ENCODE data around the gene ZFHX3.

ZFHX3 gene

DNA sequence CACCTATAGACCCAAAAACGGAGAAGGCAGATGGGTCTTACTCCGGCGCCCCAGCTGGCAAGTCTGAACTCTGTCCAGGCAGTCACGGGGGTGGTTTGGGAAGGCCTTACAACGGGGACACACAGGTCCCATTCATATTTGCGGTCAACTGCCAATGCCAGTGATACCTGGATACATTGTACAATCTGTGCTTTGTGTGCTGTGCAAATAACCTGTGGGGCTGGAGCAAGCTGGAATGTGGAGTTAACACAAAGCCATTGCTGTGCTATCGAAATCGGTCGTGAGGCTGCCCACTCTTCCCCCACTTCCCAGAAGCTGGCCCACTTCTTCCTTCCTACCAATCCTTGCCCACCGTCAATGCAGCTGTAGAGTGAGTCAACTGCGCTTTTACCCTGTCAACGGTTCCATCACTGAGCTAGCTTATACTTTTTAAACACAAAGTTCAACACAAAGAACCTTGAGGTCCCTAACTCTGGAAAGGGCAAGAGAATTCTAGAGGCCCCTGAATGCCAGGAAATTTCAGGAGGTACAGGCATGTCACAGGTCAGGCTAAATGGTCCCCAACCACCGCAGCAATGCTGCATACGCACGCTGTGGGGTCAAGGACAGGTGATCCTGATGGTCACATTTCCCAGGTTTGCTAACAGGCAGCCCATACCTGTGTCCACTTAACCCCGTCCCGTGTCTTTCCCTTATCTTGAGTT, 122.8 kb downstream of the ZFHX3 start:
- DNase-seq: no peak

DNA sequence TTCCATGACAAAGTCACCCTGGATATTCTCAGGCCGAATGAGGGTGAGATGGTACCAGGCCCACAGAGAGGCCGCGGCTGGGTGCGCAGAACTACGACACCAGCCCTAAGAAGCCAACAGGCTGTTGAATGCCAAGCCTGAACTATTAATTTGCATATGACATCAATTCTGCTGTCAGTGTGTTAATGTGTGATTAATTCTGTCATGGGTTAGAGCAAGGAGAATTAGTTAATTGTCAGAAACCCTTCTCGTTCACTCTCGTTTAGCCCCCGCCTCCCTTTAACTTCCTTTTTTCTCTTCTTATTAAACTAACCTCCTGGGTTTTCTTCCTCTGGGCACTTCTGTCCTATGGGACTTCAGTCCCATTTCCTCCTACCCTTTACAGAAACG, 123.4 kb downstream of the ZFHX3 start:
- no peak for DNase-seq

DNA sequence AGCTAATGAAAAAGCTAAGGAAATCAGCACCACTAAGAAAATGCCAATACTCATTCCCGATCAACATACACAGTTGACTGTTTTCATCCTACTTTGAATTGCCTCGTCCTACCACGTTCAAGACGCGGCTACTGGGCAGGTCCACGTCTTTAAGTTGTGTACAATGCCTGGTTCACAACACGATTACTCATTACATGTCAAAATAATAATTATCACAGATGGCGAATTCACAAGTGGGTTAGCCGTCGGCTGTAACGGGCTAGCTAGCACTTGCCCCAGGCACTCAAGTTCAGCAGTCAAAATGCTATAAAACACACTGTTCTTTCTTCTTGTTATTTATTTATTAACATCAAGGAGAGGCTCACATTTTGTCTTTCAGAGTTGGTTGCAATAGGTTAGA, 124.2 kb downstream of the ZFHX3 start:
- no peak for DNase-seq

DNA sequence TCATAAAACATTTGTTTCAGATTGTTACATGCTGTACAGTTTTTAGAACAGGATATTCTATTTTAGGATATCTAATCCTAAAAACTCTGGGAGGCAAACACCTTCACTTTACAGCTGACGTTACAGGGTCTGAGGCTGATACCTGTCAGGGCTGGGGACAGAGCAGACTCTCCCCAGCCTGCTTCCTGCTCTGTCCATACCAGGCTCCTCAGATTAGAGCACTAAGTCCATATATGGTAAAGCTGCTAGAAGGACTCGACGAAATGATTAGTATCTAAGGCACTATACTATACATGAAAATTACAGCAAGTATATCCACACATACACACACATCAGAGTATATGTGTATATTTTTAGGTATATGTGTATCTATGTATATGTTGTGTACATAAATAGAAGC, 125.2 kb downstream of the ZFHX3 start:
- DNase-seq: no peak

DNA sequence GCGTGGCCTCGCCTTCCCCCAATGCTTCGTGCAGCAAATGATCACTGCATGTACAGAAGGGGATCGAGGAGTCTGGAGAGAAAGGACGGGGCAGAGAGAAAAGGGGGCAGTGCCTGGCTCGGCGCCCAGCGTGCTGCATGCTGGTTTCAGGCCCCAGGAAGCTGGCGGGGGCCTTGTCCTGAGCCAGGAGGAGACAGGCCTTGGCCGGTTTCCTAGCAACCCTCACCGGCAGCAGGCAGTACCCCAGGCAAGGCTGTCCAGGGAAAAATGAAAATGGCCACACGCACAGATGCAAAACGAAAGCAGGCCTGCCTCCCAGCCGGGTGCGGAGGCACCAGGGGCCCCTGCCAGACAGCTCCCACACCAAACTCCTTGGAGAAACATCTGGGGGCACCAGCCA, 126.3 kb downstream of the ZFHX3 start:
- DNase-seq: no peak

DNA sequence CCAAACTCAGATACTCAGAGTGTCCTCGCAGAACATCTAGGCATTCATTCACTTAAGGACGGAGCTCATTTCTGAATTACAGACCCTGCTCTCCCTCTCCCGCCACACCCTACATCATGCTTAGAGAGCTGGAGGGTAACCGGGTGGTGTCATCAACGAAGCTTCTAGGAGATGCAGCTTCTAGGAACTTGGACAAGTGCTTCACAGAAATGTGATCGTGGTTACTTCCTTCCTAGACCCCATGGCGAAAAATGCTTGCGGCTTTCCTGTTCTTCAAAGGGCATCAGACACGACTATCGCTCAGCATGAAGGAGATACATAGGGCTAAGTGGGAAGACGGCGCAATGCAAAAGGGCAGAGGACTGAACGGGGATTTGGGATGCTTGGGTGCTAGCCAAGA, 126.8 kb downstream of the ZFHX3 start:
- DNase-seq: peak in 1 of 6 experiments; percentile 3

DNA sequence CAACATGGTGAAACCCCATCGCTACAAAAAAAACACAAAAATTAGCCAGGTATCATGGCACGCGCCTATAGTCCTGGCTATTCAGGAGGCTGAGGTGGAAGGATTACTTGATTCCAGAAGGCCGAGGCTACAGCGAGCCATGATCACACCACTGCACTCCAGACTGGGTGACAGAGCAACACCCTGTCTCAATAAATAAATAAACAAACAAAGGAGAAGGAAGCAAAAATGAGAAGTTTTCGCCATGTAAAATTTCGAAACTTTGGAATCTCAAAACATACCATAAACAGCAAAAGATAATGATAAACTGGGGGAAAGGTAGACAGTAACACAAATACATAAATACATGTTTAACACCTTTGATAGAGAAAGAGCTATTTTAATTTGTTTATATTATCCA, 130.9 kb downstream of the ZFHX3 start:
- DNase-seq: no peak

DNA sequence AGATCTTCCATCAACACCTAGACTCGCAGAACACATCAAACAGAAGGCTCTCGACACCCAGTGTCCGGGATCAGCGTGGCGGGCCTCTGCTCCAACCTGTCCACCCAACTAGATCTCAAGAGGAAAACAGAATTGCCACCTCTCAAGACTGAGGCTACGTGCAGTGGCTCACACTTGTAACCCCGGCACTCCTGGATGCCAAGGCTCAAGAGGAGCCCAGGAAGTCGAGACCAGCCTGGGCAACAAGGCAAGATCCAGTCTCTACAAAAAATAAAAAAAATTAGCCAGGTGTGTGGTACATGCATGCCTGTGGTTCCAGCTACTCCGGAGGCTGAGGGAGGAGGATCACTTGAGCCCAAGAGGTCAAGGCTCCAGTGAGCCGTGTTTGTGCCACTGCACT, 132.6 kb downstream of the ZFHX3 start:
- DNase-seq: no peak

DNA sequence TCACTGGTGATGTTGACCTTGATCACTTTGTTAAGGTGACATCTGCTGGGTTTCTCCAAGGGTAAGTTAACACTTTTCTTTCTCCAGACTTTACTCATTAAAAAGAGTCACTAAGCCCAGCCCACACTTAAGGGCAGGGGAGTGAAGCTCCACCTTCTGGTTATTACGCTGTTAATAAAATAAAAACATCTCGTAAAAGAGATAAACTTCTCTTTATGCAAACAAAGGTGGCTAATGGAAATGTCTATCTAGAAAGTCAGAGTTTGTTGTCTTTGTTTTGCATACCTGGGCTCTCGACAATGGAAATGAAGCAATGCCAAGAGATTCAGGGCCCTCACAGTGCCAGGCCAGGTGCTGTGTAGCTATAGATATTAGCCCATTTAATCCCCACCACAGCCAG, 134.4 kb downstream of the ZFHX3 start:
- DNase-seq: no peak

DNA sequence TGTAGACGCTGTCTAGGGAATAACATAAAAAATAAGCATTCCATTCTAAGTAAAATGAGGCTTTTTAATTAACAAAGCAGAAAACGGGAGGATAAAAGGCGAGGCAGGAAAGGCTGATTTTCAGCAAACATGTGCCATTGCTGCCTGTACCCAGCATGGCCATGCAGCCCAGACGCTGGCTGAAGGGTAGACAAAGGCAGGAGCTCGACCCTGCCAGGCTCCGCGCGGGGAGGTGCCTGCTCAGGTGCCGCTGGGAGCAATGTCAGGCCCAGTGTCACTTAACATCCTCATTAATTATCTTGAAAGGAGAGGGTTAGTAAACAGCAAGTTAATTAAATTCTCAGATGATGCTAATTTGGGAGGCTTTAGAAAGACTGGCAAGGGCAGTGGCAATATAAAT, 136.0 kb downstream of the ZFHX3 start:
- no peak for DNase-seq

DNA sequence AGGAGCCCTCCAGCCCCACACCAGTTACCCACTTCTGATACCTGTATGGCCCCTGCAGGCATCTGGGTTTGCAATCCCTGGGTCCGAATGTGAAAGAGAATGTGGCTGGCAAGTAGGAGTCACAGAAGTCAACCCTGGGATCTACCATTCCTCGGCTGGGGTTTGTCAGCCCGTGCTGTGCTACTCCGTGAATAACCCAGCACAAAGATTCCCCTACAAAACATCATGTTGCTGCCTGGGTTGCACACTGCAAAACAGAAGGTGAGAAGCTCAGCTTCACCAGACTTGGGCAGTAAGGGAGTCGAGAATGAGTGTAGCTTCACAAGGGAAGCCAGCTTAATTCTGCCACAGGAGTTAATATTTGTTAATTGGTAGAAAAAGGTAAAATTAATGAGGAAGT, 137.1 kb downstream of the ZFHX3 start:
- no peak for DNase-seq

DNA sequence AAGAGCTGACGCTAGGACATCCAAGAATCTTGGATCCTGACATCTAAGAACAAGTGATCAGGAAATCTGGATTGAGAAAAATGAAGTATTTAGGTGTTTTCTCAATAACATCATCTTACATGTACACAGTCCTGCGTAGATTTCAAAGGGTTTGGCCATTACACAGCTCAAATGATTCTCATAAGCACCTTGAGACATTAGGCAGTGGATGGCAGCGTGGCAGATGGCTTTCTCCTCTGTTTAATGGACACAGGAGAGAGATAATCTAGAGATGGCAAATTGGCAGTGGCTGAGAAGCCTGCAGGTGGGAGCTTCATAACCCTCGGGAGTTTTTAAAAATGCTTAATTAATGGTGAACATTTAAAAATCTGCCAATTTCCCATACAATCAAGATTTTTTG, 137.5 kb downstream of the ZFHX3 start:
- DNase-seq: no peak

DNA sequence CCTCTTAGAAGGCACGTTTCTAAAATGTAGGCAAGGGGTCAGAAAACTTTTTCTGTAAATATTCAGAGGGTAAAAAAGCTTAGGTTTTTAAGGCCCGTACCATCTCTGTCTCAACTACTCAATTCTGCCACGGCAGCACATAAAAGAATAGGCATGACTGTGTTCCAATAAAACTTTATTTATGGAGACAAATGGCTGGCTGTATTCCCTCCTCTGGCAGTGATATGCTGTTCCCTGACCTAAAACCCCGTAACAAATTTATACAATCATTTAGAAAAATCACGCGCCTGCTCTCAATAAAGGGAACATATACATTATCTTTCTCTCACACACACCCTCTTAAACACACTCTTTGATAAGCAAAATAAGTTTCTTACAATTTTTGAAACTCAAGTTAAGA, 138.7 kb downstream of the ZFHX3 start:
- no peak for DNase-seq

DNA sequence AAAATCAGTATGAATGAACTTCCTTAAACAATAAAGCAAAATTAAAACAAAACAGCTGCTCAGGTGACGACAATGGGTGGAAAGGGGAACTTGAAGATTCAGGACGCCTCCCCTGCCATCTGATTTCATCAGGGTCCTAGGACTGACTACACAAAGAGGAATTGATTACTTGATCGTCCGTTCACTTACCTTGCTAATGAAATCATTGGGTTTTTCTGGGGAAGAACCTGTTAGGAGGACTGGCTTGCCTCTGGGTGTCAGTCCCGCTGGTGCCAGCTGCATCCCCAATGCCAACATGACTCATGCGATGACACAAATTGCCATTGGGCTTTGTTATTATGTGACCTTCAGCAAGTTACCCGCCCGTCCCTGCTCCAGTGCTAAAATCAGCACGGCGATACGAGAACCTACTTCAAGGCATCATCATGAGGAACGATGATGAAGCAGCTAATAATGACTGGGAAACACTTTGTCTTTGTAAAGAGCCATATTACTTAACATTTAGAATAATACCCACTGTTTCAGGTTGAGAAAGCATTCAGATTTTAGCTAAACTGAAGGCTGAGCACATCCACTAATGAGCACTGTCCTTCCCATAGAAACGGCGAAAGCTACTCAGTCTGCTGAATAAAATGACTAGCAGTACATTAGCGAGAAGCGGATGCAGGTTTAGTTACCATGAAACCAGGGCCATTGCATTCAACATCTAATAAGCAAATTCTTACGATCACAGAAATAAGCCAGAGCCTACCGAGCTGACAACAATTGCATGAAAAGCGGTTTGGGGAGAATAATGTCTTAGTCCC, 139.4 kb downstream of the ZFHX3 start:
- no peak for DNase-seq

DNA sequence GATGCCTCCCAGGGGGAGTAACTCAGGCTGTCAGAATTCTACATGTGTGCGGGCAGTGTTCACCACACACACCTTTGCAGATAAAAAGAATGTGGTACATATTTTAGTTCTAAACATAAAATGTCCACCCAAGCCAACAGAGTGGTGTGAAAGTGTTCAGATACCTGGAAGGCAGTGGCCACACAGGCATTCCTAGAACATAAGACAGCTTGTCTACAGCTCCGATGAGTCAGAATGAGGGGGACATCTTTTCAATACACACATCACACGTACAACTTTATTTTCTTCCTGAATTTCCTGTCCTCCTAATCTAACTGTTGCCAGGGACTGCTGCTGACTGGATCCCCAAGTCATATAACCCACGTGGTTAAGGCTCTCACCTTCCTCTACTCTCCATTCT, 142.3 kb downstream of the ZFHX3 start:
- DNase-seq: no peak

DNA sequence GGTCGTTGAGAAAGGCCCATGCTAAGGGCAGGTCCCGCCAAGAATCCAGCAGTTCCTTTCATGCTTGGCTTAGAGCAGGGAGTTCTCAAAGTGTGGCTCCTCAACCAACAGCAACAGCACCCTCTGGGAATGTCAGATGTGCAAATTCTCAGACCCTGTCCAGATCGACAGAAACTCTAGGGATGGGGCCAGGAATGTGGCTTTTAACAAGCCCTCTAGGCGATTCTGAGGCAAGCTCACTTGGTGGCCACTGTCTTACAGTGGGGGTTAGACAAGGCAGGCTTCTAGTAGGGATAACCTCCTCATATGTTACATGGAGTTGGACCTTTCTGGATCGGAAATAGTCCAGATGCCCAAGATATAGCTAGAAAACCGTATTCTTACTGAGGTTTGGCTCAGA, 144.8 kb downstream of the ZFHX3 start:
- no peak for DNase-seq

DNA sequence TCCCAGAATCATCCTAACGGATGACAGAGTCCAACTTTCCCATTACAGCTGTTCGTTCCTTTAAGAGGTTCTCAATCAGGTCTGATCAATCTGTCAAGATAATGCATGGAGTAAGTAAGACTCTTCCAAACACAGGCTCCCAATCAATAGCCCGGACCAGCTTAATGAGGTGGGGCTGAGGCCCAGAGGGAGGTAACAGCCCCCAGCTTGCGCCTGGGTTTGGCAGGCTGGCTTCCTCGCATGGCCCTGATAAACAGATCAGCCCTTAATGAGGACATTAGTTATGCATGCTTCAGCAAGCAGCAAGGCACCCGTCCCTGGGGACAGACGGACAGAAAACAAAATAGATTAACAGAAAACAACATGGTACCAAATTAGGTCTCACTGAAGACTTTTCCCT, 145.7 kb downstream of the ZFHX3 start:
- DNase-seq: no peak

DNA sequence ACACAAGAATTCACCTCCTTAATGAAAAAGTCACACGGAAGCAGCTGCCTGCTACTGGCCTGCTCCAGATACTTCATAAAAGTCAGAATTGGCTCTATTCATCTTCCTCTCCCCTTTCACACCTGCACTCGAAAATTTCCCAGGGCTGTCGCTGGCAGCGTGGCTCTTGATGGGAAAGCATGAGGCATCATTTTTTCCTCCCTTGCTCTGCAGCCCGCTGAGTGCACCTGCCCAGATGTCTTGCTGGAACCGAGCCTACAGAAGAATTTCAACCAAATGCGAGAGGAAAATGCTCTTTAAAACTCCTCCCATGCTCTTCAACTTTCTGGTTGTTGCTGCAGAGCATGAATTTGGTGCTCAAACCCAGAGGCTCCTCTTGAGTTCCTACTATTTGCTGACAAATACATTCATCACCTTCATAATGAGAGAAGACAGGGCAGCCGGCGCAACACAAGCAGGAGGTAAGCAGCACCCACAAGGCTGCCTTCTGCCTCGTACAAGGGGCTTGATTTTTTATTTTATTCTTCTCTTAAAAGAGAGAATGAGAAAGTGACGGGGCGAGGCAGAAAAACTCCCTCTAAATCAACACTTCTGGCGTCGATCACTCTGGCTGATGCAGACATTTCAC, 146.8 kb downstream of the ZFHX3 start:
- DNase-seq: no peak

DNA sequence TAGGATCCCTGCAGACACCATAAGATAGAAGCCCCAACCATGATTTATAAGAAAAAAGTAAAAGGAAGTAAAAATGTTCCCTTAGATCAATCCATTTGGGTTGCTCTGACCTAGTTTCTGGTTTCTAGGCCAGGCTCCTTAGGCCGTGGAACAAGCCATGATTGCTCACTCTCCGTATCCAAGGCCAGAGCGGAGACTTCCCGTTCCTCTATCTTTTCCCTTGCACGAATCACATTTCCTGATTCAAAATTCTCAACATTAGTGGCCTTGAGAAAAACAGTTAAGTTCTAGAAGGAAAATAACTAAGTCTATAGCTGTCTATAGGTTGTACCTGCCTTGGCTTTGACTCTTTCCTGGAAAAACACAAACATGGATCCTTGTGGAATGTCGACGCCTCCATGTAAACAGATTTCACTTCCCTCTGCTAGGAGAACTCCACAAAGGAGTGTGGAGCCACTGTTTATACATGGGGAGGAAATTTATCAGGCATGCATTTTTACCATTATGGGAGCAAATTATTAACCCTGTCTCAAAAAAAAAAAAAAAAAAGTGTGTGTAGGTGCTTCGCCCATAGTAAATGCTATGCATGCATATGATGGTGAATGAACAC, 149.6 kb downstream of the ZFHX3 start:
- no peak for DNase-seq

DNA sequence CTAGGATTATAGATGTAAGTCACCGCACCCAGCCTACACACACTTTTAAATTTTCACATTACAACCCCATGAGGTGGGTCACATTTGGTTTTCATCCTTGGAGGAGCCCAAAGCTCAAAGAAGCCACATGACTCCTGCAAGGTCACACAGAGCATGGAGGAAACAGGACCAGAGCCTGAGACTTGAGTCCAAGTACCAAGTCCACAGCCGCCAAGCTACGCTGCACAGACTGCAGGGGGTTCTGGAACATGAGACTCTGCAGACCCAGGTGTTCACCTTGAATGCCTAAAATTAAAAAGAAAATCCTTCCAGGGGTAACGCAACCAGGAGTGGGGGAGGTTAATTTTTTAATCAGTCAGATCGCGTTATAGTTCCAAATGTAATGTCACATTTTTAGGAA, 150.2 kb downstream of the ZFHX3 start:
- no peak for DNase-seq

DNA sequence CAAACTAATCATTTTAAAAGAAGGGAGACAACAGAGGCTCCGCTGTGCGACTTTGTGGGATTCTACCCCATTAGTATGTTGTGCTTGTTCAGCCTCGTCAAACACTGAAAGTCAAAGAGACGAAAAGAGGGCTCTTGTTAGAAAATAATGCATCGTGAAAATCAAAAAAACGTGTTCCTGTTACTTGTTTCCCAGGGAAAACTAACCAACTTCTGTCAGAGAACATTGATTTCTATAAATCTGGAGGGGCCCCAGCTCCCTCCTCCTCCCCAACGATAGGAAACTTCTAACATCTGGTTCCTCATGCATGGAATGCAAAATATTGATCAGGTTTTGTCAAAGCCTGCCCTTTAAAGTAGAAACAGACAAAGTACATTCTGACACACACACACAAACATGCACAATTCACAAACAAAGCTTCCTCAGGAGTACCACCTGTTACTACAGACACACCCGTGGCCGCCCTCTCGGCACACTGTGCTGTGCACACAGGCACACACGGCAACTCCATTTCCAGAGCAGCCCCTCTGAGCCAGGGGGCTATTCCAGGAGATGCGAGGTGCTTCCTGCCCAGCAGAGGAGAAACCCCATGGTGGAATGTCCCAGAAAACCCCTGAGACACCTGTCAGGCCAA, 151.3 kb downstream of the ZFHX3 start:
- DNase-seq: no peak

DNA sequence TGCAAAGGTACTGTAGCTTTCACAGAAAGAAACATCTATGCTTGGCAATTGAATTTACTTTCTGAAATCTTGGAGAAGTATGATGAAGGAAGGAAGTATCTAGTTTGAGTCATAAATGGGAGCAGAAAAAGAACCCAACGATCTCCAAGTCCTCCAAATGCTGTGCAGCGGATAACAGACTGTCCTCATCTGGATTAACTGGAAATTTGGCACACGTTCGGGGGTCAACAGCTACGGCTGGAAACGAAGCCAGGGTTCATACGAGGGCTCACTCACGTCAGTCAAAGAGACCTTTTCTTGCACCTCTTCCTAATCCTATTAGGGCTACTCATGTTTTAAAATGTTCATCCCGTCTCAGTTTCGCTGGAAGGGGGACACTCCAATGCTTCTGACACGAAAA, 152.0 kb downstream of the ZFHX3 start:
- DNase-seq: no peak

Data from stimulated activated naive CD4-positive, alpha-beta T cell (primary cell).